ENCODE results near the gene TCFL5.

The TCFL5 gene

GRCh38 chr20:62791301-62792181 is 70.1 kb downstream of the TCFL5 start (continued):
- peak; percentile 97 for TF ChIP-seq CTCF (tag by site-specific recombination; IDR thresholded peaks at IDR 0.05)
- TF ChIP-seq ZNF121 (tag by site-specific recombination; IDR thresholded peaks at IDR 0.05), result no peak
- TF ChIP-seq ZFHX2 (tag by site-specific recombination; conservative IDR thresholded peaks at IDR 0.05), result peak; percentile 34; the same call in 1 of the 2 replicates
- TF ChIP-seq KLF16 (tag by site-specific recombination; IDR thresholded peaks at IDR 0.05), result 0 out of 2 replicates have a peak, but pooled peaks have one; percentile 71
- TF ChIP-seq YY2 (tag by site-specific recombination; IDR thresholded peaks at IDR 0.05), result no peak
- TF ChIP-seq SP3 (tag by site-specific recombination; IDR thresholded peaks at IDR 0.05), result 0 out of 2 replicates have a peak, but pooled peaks have one; percentile 35
- no peak for TF ChIP-seq ZNF585B (tag by site-specific recombination; IDR thresholded peaks at IDR 0.05)
- TF ChIP-seq KLF10 (tag by site-specific recombination; IDR thresholded peaks at IDR 0.05), result peak; percentile 66; the same call in 1 of the 2 replicates
- TF ChIP-seq OSR2 (tag by site-specific recombination; IDR thresholded peaks at IDR 0.05), result no peak
- no peak for TF ChIP-seq EGR2 (tag by site-specific recombination; IDR thresholded peaks at IDR 0.05; ENCODE audit: low read depth)
- TF ChIP-seq ZNF76 (tag by site-specific recombination; IDR thresholded peaks at IDR 0.05; ENCODE audit: borderline replicate concordance, low read depth), result peak; percentile 65
- no peak for TF ChIP-seq ZNF202 (tag by site-specific recombination; IDR thresholded peaks at IDR 0.05; ENCODE audit: borderline replicate concordance)
- TF ChIP-seq ZSCAN30 (tag by site-specific recombination; IDR thresholded peaks at IDR 0.05), result peak; percentile 95
- no peak for TF ChIP-seq ZNF544 (tag by site-specific recombination; IDR thresholded peaks at IDR 0.05)
- TF ChIP-seq ZNF350 (tag by site-specific recombination; IDR thresholded peaks at IDR 0.05), result no peak
- peak; percentile 53 for TF ChIP-seq SP2 (tag by site-specific recombination; IDR thresholded peaks at IDR 0.05)
- peak; percentile 37; the same call in 1 of the 2 replicates for TF ChIP-seq ZNF366 (tag by site-specific recombination; conservative IDR thresholded peaks at IDR 0.05)
- TF ChIP-seq ZIC2 (tag by site-specific recombination; IDR thresholded peaks at IDR 0.05), result peak; percentile 67
- TF ChIP-seq GLIS2 (tag by site-specific recombination; IDR thresholded peaks at IDR 0.05), result peak; percentile 93
- peak; percentile 90 for TF ChIP-seq ZNF561 (tag by site-specific recombination; IDR thresholded peaks at IDR 0.05; ENCODE audit: borderline replicate concordance)
- no peak for TF ChIP-seq TCF7L2 (IDR thresholded peaks at IDR 0.05; ENCODE audit: borderline replicate concordance, low read depth, low read length)
- TF ChIP-seq KLF1 (tag by site-specific recombination; IDR thresholded peaks at IDR 0.05), result peak; percentile 64
- TF ChIP-seq ZXDB (tag by site-specific recombination; IDR thresholded peaks at IDR 0.05), result 0 out of 2 replicates have a peak, but pooled peaks have one; percentile 20
- no peak for TF ChIP-seq ZNF211 (tag by site-specific recombination; IDR thresholded peaks at IDR 0.05; ENCODE audit: low read depth)
- no peak for TF ChIP-seq ZFP3 (tag by site-specific recombination; IDR thresholded peaks at IDR 0.05; ENCODE audit: low read depth)
- TF ChIP-seq ZNF10 (tag by site-specific recombination; IDR thresholded peaks at IDR 0.05), result peak; percentile 81
- peak; percentile 97 for TF ChIP-seq GLIS1 (tag by site-specific recombination; IDR thresholded peaks at IDR 0.05)
- TF ChIP-seq ZNF146 (tag by site-specific recombination; IDR thresholded peaks at IDR 0.05), result no peak
- TF ChIP-seq ZNF23 (tag by site-specific recombination; IDR thresholded peaks at IDR 0.05; ENCODE audit: borderline replicate concordance), result no peak
- TF ChIP-seq PATZ1 (tag by site-specific recombination; IDR thresholded peaks at IDR 0.05), result peak; percentile 68; the same call in 1 of the 2 replicates
- no peak for TF ChIP-seq ZNF514 (tag by site-specific recombination; IDR thresholded peaks at IDR 0.05)
- no peak for TF ChIP-seq MEIS1 (CRISPR knock-in tag; IDR thresholded peaks at IDR 0.05; ENCODE audit: borderline replicate concordance)
- no peak for TF ChIP-seq ZSCAN18 (tag by site-specific recombination; IDR thresholded peaks at IDR 0.05)
- TF ChIP-seq ZFP37 (tag by site-specific recombination; IDR thresholded peaks at IDR 0.05), result peak; percentile 46; the same call in 1 of the 2 replicates
- TF ChIP-seq ZNF324 (tag by site-specific recombination; IDR thresholded peaks at IDR 0.05), result no peak
